B cell (primary cell): ENCODE results near the gene FAM186B. TPM values are rescaled to one million over a fixed set of nuclear protein-coding genes. Genes with fewer than 3 reads are reported as not detected.

Source experiments
- ATAC-seq: fragments of 200-7000 bp; cut with Tn5 transposase; one replicate; pipeline ENCODE4 v1.10.0; 2021; ENCODE audit warnings: low read depth, mild to moderate bottlenecking, moderate number of reproducible peaks, moderate library complexity
- CTCF ChIA-PET: fragments of 350-600 bp; sonication (Branson Sonifier 250); formaldehyde crosslinking; loops from one replicate; lab custom pipeline; 2021; ENCODE audit warnings: antibody characterized with exemption, inconsistent platforms; lab: Charles Lee
- POLR2A ChIA-PET: fragments of 350-600 bp; sonication (Branson Sonifier 250); formaldehyde crosslinking; loops from one replicate; lab custom pipeline; 2021; ENCODE audit warnings: antibody characterized with exemption; lab: Charles Lee
- DNase-seq: peaks from one replicate; pipeline ENCODE4 v3.0.0; 2013
- H2AFZ ChIP-seq: 2 replicates; pipeline ENCODE4 v1.6.1; 2012; ENCODE audit warnings: mild to moderate bottlenecking, low read depth, low read length; ENCODE audit not compliant: insufficient read depth, poor library complexity, severe bottlenecking
- H3K27ac ChIP-seq, 2 donors: 1 replicate in 1 of 2; 2 replicates in 1 of 2; pipeline ENCODE4 v1.5.1; 2012 to 2013; ENCODE audit warnings: low read length in 2 of 2, mild to moderate bottlenecking in 2 of 2, moderate library complexity in 1 of 2
- H3K27me3 ChIP-seq, 4 experiments: fragments of 200-600 bp in 1 of 4; sonication (generic) in 1 of 4; replicated peaks in 1 of 4; 1 replicate in 2 of 4; 2 replicates in 2 of 4; pipeline versions ENCODE4 v1.6.1 to v1.7.0; 2013 to 2016; ENCODE audit warnings: low read length in 3 of 4, mild to moderate bottlenecking in 2 of 4, mixed read lengths in 1 of 4, moderate library complexity in 1 of 4; ENCODE audit not compliant: insufficient read depth in 4 of 4, control insufficient read depth in 3 of 4; ENCODE audit errors: control extremely low read depth in 1 of 4
- H3K36me3 ChIP-seq, 2 experiments: replicated peaks in 1 of 2; 1 replicate in 1 of 2; 2 replicates in 1 of 2; pipeline versions ENCODE4 v1.6.1 to v1.7.1; 2013; ENCODE audit warnings: low read length in 1 of 2; ENCODE audit not compliant: insufficient read depth in 2 of 2, control insufficient read depth in 1 of 2; ENCODE audit errors: control extremely low read depth in 1 of 2, extremely low read depth in 1 of 2
- H3K4me1 ChIP-seq, 2 donors: fragments of 200-600 bp in 1 of 2; sonication (generic) in 1 of 2; 1 replicate in 1 of 2; 2 replicates in 1 of 2; pipeline versions ENCODE4 v1.5.1 to v1.6.1; 2013 to 2017; ENCODE audit warnings: low read length in 2 of 2; ENCODE audit not compliant: control insufficient read depth in 2 of 2, insufficient read depth in 2 of 2
- H3K4me2 ChIP-seq: replicated peaks from 2 replicates; pipeline ENCODE3; 2012; ENCODE audit warnings: mild to moderate bottlenecking, low read depth, low read length; ENCODE audit not compliant: poor library complexity, severe bottlenecking
- H3K4me3 ChIP-seq, 5 experiments: fragments of 200-600 bp in 1 of 5; sonication (generic) in 1 of 5; 1 replicate in 3 of 5; 2 replicates in 2 of 5; pipeline versions ENCODE4 v1.5.1 to v1.7.0; 2011 to 2016; ENCODE audit warnings: low read length in 4 of 5, mild to moderate bottlenecking in 4 of 5, low read depth in 2 of 5, control low read depth in 1 of 5, moderate library complexity in 1 of 5; ENCODE audit not compliant: insufficient read depth in 1 of 5; ENCODE audit errors: control extremely low read depth in 1 of 5, extremely low read depth in 1 of 5
- H3K79me2 ChIP-seq: fragments of 200-600 bp; sonication (generic); one replicate; pipeline ENCODE4 v1.6.0; 2016; ENCODE audit warnings: low read length; ENCODE audit not compliant: control insufficient read depth, insufficient read depth
- H3K9ac ChIP-seq: fragments of 200-600 bp; sonication (generic); 2 replicates; pipeline ENCODE4 v1.6.1; 2017; ENCODE audit warnings: mild to moderate bottlenecking, low read length, moderate library complexity
- H3K9me3 ChIP-seq, 3 donors: one replicate each; pipeline versions ENCODE4 v1.6.1 to v1.7.1; 2013; ENCODE audit warnings: low read length in 2 of 3; ENCODE audit not compliant: control insufficient read depth in 2 of 3, insufficient read depth in 1 of 3; ENCODE audit errors: control extremely low read depth in 1 of 3
- H4K20me1 ChIP-seq: 2 replicates; pipeline ENCODE4 v1.6.0; 2012; ENCODE audit warnings: mild to moderate bottlenecking, low read length; ENCODE audit not compliant: insufficient read depth, control insufficient read depth, poor library complexity, severe bottlenecking
- H3K27ac Mint-ChIP-seq: one replicate; pipeline ENCODE4 v1.8.0; 2021; ENCODE audit warnings: mixed read lengths
- H3K27me3 Mint-ChIP-seq: one replicate; pipeline ENCODE4 v1.8.0; 2021; ENCODE audit warnings: mixed read lengths
- H3K4me1 Mint-ChIP-seq: one replicate; pipeline ENCODE4 v1.8.0; 2021; ENCODE audit warnings: mixed read lengths
- H3K4me3 Mint-ChIP-seq: one replicate; pipeline ENCODE4 v1.8.0; 2021; ENCODE audit warnings: mixed read lengths
- H3K9me3 Mint-ChIP-seq: one replicate; pipeline ENCODE4 v1.8.0; 2022; ENCODE audit warnings: mixed read lengths; ENCODE audit not compliant: insufficient read depth
- CTCF ChIP-seq: fragments of 200-600 bp; IDR thresholded peaks from one replicate; pipeline ENCODE4 v1.8.0; 2022; ENCODE audit warnings: antibody characterized with exemption, mild to moderate bottlenecking
- EZH2 ChIP-seq: IDR thresholded peaks from 2 replicates; pipeline ENCODE4 v1.6.1; 2012; ENCODE audit warnings: borderline replicate concordance, low read depth, mild to moderate bottlenecking, moderate library complexity, low read length; ENCODE audit not compliant: insufficient read depth, poor library complexity, severe bottlenecking
- WGBS: methylation state at CpG from one replicate; pipeline ENCODE4 v1.1.5; 2013; ENCODE audit warnings: missing lambda C conversion rate; ENCODE audit not compliant: insufficient coverage; 5-methylcytosine and 5-hydroxymethylcytosine counted together
- intact Hi-C: fragments of 100-400 bp; cut with micrococcal nuclease; formaldehyde crosslinking; loops from one replicate; pipeline ENCODE4 v1.10.0; 2022
- polyA plus RNA-seq: library from polyadenylated mRNA; depleted of rRNA; stranded (reverse); fragments of >200 nt; gene quantifications from 2 replicates; pipeline ENCODE4 v1.2.3, GENCODE V29; 2012
- total RNA-seq, 2 donors: library from RNA; stranded (reverse); fragments of 120-200 nt in 1 of 2; gene quantifications; 1 replicate in 1 of 2; 2 replicates in 1 of 2; pipeline versions ENCODE4 v1.2.3 to v1.2.4, GENCODE V29; 2013 to 2022

Gene FAM186B
- total and polyA plus RNA-seq, 2 donors (not counting 1 experiment from before 2014, with no cell fraction given): 0.13 to 0.47 TPM

DNA sequence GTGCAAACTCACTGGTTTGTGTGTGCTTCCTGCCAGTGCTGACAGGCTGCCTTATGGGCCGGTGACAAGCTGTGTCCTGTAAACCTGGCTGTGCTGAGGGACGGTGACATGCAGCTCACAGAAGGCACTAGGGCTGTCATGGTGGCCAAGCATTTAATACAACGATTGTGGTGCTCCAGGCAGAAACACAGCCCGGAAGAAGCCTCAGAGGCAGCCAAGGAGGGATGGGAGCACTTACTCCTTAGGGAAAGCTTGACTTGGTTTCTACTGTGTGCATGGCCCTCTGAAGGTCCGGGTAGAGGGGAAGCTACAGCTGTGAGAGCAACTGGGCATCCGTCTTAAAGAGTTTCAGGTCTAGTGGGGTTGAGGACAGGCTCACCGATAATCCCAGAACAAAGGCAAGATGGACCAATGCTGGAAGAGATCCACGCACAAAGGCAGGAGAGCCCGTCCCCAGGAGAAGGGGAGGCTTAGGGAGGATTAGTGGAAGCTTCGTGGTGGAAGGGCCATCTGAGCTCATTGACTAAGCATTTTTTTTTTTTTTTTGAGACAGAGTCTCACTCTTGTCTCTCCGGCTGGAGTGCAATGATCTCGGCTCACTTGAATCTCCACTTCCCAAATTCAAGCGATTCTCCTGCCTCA, 26.8 kb downstream of the FAM186B start:
- Histone ChIP-seq H3K4me2 (no peak overlapping the region), H3K9me3 (no peaks in the 10 kb centered on the region), H3K27ac (no peak overlapping the region), H4K20me1 (peaks cover 15% of the 10 kb centered on the region), H3K4me3 (no peak overlapping the region), H3K36me3 (peaks cover 0 to 5% of the 10 kb centered on the region in 2 experiments), H2AFZ (no peak overlapping the region), H3K27me3 (no peaks in the 10 kb centered on the region), H3K9ac (no peak overlapping the region), H3K79me2 (peaks cover 8% of the 10 kb centered on the region), H3K4me1 (no peaks in the 10 kb centered on the region)
- ChIA-PET POLR2A (interaction anchor here (0.7 kb wide), 2 partner anchors 190 to 236 kb away, joined by 6 read pairs; no protein-coding TSS in a partner anchor), CTCF (interaction anchor here (0.6 to 3.0 kb wide), 4 partner anchors 9 to 290 kb away, joined by 3 to 14 read pairs (median 4); no protein-coding TSS in a partner anchor)
- Mint-ChIP-seq H3K4me1 (peaks cover 5% of the 10 kb centered on the region), H3K27ac (no peak overlapping the region), H3K27me3 (no peaks in the 10 kb centered on the region), H3K4me3 (no peak overlapping the region), H3K9me3 (no peaks in the 10 kb centered on the region)
- intact Hi-C loops: no loop called here
- TF ChIP-seq EZH2: no peak
- no peak for TF ChIP-seq CTCF
- DNase-seq (no peak), ATAC-seq (no peak)
- WGBS: 92% methylated on average over 9 of the region's 13 CpGs

GRCh38 chr12:49577589-49578315, 27.7 kb downstream of the FAM186B start:
- Histone ChIP-seq H3K27me3 (no peaks in the 10 kb centered on the region), H3K36me3 (peaks cover 0 to 6% of the 10 kb centered on the region in 2 experiments), H2AFZ (no peak overlapping the region), H4K20me1 (peaks cover 15% of the 10 kb centered on the region), H3K9me3 (no peaks in the 10 kb centered on the region), H3K27ac (no peak overlapping the region), H3K4me1 (no peaks in the 10 kb centered on the region), H3K4me3 (no peak overlapping the region), H3K79me2 (peaks cover 13% of the 10 kb centered on the region), H3K4me2 (no peak overlapping the region), H3K9ac (no peak overlapping the region)
- intact Hi-C loops: no loop called here
- peaks cover 5% of the 10 kb centered on the region for H3K4me1 Mint-ChIP-seq
- no peak for DNase-seq
- H3K27me3 Mint-ChIP-seq: no peaks in the 10 kb centered on the region
- H3K27ac Mint-ChIP-seq: no peak overlapping the region
- no peaks in the 10 kb centered on the region for H3K9me3 Mint-ChIP-seq
- ATAC-seq: no peak
- WGBS: 97% methylated on average over 6 of the region's 9 CpGs
- H3K4me3 Mint-ChIP-seq: no peak overlapping the region
- CTCF ChIA-PET: interaction anchor here (1.0 to 1.3 kb wide), 2 partner anchors 64 to 219 kb away, joined by 4 read pairs; no protein-coding TSS in a partner anchor
- POLR2A ChIA-PET: no interaction called here
- TF ChIP-seq CTCF: no peak
- no peak for TF ChIP-seq EZH2
